Activated T-cell treated with anti-CD3 and anti-CD28 coated beads, Interleukin-2, amount 50 U/mL, for 48 hours (primary cell): Measurements from ENCODE around the gene CTNNA3.

Experiments used
- DNase-seq, 2 experiments: peaks; one replicate each; pipeline ENCODE4 v3.0.0-alpha.2; 2020

The CTNNA3 gene

GRCh38 chr10:67306588-67307205, 389.3 kb downstream of the CTNNA3 start:
- DNase-seq = no peak

- DNase-seq = no peak
These were observed 393.3 kb downstream of the CTNNA3 start for GRCh38 chr10:67302701-67303100.

DNA sequence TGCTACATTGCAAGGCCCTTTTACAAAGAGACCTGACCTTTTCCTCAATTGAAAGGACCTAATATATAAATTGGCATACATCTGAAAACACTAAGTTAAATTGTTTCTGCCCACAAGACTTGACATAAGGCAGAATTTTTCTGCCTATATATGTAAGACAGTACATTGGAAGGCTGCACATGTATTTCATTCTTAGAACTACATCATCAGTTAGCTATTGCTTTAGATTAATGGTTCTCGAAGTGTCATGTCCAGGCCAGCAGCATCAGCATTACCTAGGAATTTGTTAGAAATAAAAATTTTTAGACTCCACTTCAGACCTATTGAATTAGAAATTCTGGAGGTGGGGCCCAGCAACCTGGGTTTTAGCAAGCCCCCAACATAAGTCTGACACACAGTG, 396.2 kb downstream of the CTNNA3 start:
- DNase-seq = no peak

- DNase-seq = no peak
These were observed 398.3 kb downstream of the CTNNA3 start for GRCh38 chr10:67297637-67298181.

DNA sequence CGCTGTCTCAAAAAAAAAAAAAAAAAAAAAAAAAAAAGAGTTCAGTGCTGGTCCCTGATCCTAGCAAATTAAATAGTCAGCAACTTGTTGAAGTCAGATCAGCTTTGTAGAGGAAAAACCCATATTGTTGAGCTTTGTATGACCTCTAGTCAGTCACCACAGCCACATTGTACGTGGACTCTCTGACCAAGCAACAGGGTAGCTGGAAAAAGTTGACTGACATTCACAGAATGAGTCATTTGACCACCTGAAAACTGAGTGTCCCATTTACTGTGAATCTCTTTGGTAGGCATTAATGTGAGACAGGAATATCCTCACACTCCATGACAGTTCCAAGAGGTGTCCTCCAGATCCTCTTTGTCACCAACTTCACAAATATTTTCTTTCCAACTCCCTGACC, 399.1 kb downstream of the CTNNA3 start:
- DNase-seq = no peak

GRCh38 chr10:67288688-67289410, 407.1 kb downstream of the CTNNA3 start:
- DNase-seq = no peak

DNA sequence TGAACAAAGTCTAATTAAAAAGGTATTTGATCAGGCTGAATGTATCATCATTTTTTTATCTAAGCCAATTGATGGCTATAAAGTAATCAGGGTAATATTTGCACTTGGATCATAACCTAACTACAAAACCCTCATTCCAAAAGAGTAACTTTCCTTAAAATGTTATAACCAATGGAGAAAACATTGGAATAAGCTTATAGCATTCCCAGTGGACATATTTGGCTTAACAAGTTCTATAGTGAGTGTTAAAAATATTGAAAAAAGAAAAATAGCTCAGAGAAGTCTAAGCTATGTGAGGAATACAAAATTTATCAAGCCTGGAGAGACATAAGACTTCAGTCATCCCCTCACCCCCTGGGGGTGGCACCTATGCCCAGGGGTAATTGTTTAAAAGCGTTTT, 411.4 kb downstream of the CTNNA3 start:
- DNase-seq = no peak

GRCh38 chr10:67282871-67283270, 413.1 kb downstream of the CTNNA3 start:
- DNase-seq = no peak

DNA sequence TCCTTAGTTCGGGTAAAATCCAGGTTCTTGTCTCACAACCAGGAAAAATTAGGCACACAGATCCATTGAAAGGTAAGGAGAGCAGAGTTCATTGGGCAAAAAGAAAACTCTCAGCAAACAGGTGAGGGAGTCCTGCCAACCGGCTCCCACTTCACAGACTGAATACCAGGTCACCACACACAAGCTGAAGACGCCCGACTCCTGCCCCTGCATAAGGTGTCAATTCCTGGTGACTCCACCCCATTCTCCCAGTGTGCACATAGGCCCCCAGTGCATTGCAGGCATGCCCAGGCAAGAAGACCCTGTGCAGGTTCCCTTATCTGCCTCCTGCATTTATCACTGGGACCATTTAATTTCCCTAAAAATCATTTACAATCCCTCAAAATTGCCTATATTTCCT, 415.6 kb downstream of the CTNNA3 start:
- no peak for DNase-seq

- DNase-seq = no peak
These were observed 418.6 kb downstream of the CTNNA3 start for GRCh38 chr10:67277402-67277801.

- no peak for DNase-seq
These were observed 426.2 kb downstream of the CTNNA3 start for GRCh38 chr10:67269828-67270227.

DNA sequence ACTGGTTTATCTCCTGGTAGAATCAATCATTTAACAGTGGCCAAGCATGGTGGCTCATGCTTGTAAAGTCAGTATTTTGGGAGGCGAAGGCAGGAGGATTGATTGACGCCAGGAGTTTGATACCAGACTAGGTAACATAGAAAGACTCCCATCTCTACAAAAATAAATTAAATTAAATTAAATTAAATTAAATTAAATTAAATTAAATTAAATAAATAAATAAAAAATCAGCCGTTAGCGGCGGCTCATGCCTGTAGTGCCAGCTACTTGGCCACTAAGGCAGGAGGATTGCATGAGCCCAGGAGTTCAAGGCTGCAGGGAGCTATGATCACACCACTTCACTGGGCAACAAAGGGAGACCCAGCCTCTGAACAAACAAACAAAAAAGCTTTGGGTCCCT, 427.8 kb downstream of the CTNNA3 start:
- DNase-seq = no peak

GRCh38 chr10:67262675-67263074, 433.3 kb downstream of the CTNNA3 start:
- no peak for DNase-seq

DNA sequence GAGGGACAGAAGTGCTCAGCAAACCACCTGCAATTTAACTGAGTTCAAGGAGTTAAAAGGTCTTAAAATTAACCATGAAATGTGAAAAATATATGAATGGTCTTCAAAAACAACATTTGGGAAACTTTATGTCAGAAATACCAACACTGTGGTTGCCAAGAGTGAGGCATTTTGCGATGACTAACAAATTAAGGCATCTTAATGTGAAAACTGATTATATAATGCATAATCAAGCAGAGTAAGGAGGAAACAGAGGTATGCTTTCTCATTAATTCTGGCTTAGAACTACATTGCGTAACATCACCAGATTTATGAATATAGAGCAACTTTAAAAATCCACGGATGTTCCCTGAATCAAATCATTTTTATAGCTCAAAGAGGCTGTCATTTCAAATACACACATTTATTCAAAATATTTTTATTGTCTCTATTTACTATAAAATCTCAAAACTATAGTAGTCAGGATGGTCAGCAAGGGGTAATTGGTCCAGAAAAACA, 434.6 kb downstream of the CTNNA3 start:
- no peak for DNase-seq

DNA sequence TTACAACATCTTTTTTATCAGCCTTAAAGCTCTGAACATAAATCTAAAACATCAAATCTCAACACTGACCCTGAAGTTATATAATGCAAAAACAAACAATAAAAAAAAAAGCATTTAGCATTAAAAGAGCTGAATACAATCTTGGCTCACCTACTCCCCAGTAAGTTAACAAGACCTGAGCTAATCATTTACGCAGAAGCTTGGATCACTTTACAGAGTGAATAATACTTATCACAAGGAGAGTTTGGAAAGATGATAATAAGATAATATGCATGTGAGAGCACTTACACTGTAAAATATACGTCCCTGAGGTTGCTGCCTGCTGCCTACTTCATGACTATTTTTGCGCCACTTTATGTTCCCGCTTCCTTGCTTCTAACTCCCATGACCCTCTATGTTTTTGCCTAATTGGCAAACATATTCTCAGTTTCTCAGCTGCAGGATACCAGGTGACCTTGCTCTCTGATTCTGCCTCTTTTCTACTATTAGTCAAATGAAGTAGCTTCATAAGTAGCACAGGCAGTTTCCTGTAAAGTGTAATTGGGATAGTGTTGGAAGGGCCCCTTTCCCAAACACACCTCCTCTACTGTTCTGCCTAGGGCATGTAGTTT, 436.6 kb downstream of the CTNNA3 start:
- no peak for DNase-seq

- no peak for DNase-seq
These were observed 438.4 kb downstream of the CTNNA3 start for GRCh38 chr10:67257427-67258144.

- no peak for DNase-seq
These were observed 439.0 kb downstream of the CTNNA3 start for GRCh38 chr10:67257018-67257417.

GRCh38 chr10:67250686-67251085, 445.3 kb downstream of the CTNNA3 start:
- DNase-seq = no peak

- DNase-seq = no peak
These were observed 449.9 kb downstream of the CTNNA3 start for GRCh38 chr10:67246066-67246555.

- no peak for DNase-seq
These were observed 453.5 kb downstream of the CTNNA3 start for GRCh38 chr10:67242528-67242927.

DNA sequence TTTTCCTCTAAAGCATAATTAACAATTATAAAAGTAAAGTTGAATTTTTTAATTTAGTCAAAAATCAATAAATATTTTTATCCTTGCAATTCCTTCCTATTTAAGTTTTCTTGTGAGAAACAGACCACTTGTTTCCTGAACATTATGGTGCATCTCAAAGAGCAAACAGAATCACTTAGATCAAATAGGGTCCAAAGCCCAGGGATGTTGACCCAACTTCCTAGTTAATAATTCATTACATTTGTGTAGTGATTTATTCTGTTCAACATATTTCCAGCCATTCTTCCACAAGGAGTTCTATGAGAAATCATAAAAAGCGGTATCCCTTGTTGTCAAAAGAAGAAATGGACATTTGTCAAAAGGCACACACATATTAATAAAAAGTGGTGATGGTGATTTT, 454.5 kb downstream of the CTNNA3 start:
- no peak for DNase-seq

GRCh38 chr10:67239864-67240497, 456.0 kb downstream of the CTNNA3 start:
- DNase-seq = no peak
